GM12873 (cell line): ENCODE data around the gene RAB40C.

Experiments used
- CTCF ChIP-seq: IDR thresholded peaks from 2 replicates; pipeline ENCODE4 v1.5.1; 2012; ENCODE audit warnings: low read depth, mild to moderate bottlenecking, moderate library complexity, low read length, control low read depth; ENCODE audit not compliant: insufficient read depth; ENCODE audit errors: missing control alignments

RAB40C gene

DNA sequence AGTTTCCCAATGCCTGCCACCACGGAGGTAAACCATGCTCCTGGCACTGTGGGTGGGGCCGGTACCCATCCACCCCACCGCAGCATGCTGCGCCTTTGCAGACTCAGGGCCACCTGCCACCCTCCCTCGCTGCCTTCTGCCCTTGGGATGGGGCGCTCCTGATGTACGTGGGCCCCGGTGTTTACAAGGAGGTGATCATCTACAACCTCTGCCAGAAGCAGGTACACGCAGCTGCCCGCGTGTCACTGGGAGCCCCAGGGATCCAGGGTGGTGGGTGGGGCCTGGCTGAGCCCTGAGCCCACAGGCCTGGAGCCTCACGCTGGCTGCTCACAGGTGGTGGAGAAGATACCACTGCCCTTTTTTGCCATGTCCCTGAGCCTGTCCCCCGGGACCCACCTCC, 76.7 kb downstream of the RAB40C start:
- no peak for TF ChIP-seq CTCF

- TF ChIP-seq CTCF: no peak
Measured at GRCh38 chr16:667113-667779, 77.4 kb downstream of the RAB40C start.

DNA sequence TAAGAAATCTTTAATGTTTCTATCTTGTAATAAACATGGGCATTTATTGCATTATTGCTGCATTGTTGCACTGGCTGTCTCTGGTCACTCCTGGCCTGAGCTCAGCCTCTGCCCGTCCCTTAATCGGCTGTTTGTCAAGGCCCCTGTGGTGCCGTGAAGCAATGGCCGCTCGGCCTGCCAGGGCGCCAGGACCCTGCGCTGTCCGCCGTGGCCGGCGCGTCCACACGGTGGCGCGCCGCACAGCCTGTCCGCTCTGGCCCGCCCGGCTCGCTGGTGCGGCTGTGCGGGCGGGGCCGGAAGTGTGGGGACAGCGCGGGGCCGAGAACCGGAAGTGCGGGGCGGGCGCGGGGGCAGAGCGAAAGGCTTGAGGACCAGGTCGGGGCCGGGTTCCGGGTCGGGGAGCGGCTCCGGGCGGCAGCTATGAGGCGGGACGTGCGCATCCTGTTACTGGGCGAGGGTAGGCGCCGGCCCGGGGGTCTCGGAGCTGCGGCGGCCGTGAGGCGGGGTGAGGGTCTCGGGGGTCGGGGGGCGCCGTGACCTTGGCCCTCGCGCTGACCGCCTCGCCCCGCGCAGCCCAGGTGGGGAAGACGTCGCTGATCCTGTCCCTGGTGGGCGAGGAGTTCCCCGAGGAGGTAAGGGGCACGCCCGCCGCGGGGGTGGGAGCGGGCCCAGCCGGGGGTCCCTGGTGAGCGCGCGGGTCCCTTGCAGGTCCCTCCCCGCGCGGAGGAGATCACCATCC, 78.1 kb downstream of the RAB40C start, which contains the start of gene RHOT2:
RHOT2 (plus strand) TSS at position 353 of the 739 bp plus-strand sequence; CDS start at position 421, 68 bp downstream.
- peak; percentile 83 for TF ChIP-seq CTCF

GRCh38 chr16:668519-669171, 78.8 kb downstream of the RAB40C start:
- TF ChIP-seq CTCF: no peak

- no peak for TF ChIP-seq CTCF
Measured at GRCh38 chr16:669666-670065, 79.8 kb downstream of the RAB40C start.

DNA sequence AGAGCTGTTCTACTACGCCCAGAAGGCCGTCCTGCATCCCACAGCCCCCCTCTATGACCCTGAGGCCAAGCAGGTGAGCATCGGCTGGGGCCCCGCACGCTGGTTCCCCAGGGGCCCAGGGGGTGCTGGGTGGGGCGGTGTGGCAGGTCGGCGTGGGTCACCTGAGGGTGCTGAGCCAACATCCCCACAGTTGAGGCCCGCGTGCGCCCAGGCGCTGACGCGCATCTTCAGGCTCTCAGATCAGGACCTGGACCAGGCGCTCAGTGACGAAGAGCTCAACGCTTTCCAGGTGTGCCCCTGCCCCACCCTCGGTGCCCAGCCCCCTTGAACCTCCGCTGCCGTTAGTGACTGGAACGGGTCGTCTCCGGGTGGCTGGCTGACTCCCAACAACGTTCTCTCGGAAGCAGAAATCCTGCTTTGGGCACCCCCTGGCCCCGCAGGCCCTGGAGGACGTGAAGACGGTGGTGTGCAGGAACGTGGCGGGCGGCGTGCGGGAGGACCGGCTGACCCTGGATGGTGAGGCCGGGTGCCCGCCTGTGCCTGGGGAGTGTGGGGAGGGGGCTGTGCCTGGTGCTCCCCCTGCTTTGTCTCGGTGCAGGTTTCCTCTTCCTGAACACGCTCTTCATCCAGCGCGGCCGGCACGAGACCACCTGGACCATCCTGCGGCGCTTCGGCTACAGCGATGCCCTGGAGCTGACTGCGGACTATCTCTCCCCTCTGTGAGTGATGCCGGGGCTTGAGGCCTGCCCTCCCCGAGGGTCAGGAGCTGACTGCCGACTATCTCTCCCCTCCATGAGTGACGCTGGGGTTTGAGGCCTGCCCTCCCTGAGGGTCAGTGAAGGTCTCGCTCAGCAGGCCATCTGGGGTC, 80.9 kb downstream of the RAB40C start:
- TF ChIP-seq CTCF: no peak
